ENCODE measurements around the gene RGPD4. TPM values are rescaled to one million over a fixed set of nuclear protein-coding genes. Genes with fewer than 3 reads are reported as not detected.

The RGPD4 gene
- total RNA-seq, 1 donor from 2014 or later, result 0.05 TPM

Other genes with a start within 250 kb of the RGPD4 start
- not detected in 2 replicates for gene SLC5A7, start 159.6 kb downstream of the RGPD4 start, total RNA-seq